Limb (tissue), 2 donors: ENCODE measurements around the gene CCNL1.
"Not testable (repeated sequence)": the region's sequence is repeated elsewhere in the genome, so short reads cannot be mapped to it uniquely, and the experiment has no call there.

Experiments
- DNase-seq, 2 donors: peaks; one replicate each; pipeline ENCODE4 v3.0.0-alpha.2; 2016; ENCODE audit errors: extremely low spot score in 2 of 2

CCNL1 gene

DNA sequence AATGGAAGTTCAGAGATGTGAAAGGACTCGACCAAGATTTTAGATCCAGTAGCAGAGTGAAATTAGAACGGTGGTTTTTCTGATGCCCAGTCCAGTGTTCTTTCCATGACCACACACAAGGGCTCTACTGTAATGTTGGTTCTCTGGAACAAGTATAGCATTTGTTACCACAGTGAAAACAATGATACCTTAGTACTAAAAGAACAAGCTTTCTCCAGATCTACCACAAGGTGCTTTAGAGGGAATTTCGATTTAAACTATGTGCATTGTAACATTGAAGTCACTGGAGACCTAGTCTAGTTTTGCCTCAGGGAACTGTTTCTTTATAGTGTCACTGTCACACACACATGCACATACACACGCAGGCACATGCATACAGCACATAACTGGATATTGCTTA lies 12.8 kb upstream of the CCNL1 start:
- DNase-seq = no peak

- DNase-seq = no peak
These were observed 10.9 kb upstream of the CCNL1 start for GRCh38 chr3:157170861-157171260.

DNA sequence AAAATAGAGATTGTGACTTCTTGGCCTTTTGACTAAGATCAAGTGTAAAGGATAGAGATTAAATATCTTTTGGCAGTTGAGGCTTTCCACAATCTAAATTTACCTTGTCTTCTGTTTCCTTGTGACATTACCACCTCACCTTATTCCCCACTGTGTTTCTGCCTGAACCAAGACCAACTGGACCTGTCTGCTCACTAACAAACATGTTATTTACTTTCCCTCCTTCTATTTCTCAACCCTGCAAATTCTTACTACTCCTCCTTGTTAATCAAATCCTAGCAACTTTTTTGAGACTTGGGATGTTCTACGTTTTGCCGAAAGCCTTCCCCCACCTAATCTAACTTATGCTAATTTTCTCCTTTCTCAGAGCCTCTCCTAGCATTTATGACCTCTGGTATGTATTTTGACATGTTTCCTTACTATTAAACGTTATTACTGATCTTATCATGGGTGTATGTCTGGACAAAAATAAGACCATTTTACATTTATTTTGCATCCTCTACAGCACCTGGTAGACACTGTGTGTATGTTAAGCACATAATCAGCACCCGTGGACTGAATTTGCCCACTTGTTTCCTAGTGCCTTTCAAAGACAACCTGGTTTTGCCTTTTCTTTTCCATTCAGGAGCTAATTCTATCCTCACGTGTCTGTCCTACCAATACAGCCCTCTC lies 7.6 kb upstream of the CCNL1 start:
- no peak for DNase-seq

- no peak for DNase-seq
These were observed 6.6 kb upstream of the CCNL1 start for GRCh38 chr3:157166561-157166960.

DNA sequence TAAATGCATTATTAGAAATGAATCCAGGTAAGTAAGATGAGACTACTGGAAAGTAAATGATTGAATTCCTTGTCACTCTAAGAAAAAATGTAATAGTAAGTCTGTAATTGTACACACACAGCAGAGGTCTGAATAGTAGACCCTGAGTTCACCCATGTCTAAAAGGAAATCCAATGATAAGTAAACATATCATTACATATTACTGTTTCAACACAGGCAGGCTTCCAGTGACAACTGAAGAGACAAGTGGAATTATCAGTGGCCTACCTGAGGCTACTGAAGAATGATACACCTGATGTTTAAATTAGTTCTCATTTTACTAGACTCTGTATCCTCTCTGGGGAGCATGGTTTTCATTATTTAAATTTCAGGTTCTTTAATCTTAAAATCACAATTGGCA lies 6.2 kb upstream of the CCNL1 start:
- no peak for DNase-seq

DNA sequence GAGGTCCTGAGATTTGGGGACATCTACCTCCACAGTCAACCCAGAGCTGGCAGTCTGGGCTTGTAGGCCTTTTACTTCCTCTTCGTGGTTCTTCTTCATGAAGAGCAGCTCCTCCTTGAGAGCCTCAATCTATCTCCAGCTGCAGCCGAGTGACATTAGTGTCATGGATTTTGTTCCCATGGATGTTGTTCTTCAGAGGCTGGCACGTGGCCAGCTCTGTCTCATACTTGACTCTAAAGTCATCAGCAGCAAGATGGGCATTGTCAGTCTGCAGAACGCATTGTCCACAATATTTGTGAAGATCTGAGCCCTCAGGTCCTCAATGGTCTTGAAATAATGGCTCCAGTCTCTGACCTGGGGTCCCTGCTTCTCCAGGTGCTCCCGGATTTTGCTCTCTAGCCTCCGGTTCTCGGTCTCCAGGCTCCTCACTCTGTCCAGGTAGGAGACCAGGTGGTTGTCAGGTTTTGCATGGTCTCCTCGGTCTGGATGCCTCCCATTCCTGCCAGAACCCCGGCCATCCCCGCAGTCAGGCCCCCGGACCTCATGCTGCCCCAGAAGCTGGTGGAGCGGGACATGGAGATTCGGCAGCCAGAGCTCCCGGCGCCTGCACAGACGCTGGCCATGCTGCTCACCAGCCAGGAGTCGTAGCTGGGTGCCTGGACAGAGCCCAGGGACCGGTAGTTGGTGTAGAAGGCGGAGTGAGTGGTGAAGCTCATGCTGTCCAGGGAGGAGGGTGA lies 3.4 kb upstream of the CCNL1 start:
- no peak for DNase-seq

- not testable (repeated sequence) for DNase-seq
These were observed 2.7 kb upstream of the CCNL1 start for GRCh38 chr3:157162620-157163019.

- peak; percentile 57 to 81 for DNase-seq
These were observed 894 bp upstream of the CCNL1 start for GRCh38 chr3:157160658-157161424.

DNA sequence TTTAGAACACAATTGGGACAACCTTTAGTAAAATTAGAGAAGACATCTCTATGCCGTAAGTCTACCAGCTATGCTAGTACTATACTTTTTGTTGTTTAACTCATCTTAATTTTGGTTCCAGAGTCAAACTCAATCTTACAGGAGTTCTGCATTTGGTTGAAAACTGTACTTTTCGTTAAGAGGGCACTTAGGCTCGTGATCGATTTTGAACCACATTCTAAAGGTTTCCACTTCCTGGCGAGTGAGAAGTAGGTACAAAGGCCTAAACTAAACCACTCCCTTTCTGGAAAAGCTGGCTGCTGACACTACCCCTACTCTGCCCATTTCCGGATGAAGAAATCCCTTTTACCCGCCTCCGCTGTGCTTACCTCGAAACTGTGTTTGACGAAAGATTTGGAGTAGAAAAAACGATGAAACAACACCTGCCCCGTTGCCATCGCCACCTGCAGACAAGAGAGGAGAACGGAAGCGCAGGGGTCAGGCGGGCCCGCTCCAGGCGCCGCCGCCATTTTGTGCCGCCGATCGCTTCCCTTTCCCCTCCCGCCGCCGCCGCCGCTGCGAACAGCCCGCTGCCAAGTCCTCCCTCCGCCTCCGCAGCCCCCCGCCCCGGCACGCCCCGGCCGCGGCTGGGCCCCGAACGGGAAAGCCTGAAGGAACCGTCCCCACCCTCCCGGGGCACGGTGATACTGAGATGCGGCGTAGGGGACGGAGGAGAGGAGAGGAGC lies 748 bp downstream of the CCNL1 start:
- DNase-seq = peak; percentile 74 to 86

DNA sequence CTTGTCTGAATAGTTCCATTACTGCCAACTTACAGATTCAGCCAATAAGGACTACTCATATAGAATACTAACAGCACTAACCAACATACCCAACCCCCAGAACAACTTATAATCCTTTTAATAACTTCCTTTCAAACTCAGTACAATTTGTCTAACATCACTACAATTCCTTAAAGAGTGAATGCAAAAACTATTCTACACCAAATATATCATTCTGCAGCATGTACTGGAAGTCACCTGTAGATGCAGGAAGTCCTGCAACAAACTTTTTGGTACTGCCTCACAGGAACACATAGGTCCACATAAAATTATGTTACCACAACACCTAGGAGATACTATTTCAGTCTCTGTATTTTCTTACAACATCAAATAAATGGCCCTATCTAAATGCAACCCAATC lies 2.1 kb downstream of the CCNL1 start:
- DNase-seq = no peak

GRCh38 chr3:157156837-157157635 lies 2.9 kb downstream of the CCNL1 start:
- DNase-seq = no peak

DNA sequence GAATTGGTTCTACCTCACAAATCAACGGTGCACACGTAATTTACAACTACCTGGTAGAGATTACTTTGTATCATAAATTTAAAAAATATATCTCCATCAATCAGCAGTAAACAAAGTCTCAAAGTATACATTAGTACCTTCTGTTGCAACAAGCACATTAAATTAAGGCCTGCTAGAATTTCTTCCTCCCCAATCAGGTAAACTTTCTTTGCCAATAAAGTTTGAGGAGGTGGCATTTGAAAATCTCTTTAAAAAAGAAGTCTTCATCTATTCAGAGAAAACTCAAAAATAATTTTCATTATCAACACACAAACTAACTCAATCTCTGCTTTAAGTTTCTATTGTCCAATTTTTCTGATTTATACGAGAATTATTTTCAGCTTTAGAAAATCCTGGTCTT lies 4.4 kb downstream of the CCNL1 start:
- no peak for DNase-seq

DNA sequence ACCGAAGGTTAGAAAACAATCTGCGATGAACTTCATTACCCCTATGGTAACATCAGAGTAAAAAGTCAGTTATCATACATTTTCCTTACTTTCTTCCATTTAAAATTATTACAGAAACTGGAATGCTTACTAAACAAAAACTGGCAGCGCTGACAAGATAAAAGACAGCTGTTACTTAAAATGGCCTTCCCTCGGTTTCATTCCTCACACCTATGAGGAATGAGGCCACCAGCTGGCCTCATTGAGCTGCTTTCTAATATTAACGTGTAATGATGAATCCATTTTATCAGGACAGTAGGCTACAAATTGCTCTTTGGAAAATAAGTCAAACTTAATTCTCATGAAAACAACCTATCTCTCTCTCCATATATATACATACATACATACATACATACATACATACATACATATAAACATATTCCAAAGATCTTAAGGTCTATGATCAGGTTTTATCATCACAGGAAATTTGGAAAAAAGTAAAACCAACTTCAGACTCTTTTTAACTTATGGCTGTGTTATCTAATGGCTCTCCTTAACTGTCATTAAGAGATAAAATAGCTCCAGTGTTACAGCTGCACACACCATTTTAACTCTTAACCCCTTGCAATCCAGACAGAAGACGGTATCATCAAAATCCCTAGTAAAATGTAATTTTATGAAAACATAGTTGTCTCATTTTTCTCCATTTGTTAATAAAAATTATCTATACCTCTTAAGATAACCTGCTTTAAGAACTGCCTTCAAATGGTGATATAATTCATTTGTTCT lies 5.2 kb downstream of the CCNL1 start:
- no peak for DNase-seq

DNA sequence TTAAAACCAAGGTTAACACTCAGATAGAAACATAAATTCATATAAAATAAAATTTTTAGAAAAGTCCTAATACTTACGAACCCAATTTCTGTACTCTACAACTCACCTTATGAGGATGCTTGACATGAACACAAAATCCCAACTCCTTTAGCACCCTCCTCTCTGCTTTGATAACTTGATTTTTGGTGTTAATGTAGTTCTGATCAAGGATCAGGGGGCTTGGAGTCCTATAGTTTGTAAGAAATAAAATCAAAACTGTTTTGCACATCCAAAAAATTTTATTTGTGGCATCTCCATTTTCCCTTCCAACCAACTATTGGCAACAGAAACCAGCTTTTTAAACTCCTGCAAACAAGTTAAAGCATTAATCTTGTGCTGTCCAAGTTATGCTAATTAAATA lies 7.0 kb downstream of the CCNL1 start:
- DNase-seq = no peak

DNA sequence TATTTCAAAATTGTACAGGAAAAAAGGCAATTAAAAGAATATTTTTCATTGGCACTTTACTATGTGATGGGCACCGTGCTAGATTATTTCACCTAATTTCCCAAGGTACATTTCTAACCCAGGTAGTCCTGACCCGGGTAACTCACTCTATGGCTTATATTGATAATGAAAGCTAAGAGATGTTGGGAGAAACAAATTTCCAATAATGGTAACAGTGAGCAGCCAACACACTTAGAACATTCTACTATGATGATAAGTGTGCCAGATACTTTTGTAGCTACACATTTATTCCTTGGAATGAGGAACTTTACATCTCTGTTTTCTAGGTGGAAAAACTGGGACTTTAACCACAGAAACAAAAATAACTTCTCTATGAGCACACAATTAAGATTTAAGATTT lies 7.5 kb downstream of the CCNL1 start:
- no peak for DNase-seq

GRCh38 chr3:157151627-157152026 lies 8.3 kb downstream of the CCNL1 start:
- no peak for DNase-seq

GRCh38 chr3:157151151-157151550 lies 8.8 kb downstream of the CCNL1 start:
- no peak for DNase-seq

DNA sequence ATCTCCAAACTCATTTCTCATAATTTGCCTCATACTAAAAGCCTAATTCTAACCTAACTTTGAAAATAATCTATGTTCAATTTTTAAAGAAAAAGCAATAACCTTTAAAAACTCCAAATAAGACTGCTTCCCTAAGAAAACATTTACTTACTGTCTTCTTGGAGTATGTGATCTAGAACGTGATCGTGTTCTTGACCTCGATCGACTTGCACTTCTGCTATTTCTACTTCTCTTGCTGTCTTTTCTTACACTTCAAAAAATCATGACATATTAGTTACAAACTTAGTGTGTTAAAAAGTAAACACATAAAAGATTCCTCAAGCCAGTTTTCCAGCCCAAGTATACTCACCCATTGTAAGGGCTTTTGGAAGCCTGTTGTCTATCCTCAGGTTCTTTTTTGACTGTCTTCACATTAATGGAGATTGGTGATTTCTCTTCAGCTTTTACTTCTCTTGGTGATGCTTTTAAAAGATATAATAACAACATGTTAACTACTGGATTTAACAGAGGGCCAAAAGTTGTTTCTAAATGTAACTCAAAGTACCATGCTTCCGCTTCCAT lies 10.7 kb downstream of the CCNL1 start:
- no peak for DNase-seq

- no peak for DNase-seq
These were observed 11.6 kb downstream of the CCNL1 start for GRCh38 chr3:157148196-157148889.
